GM12878 (cell line): ENCODE measurements around the gene DIPK1A. TPM values are rescaled to one million over a fixed set of nuclear protein-coding genes. Genes with fewer than 3 reads are reported as not detected.

Experiments
- ASH2L ChIP-seq: fragments of 300-600, 200-600 bp; sonication (generic); IDR thresholded peaks from 2 replicates; pipeline ENCODE4 v1.6.1; 2017; ENCODE audit warnings: low read depth, mild to moderate bottlenecking, borderline replicate concordance
- CBFB ChIP-seq: IDR thresholded peaks from 2 replicates; pipeline ENCODE4 v1.6.1; 2016; ENCODE audit warnings: antibody characterized with exemption, low read depth
- CBX5 ChIP-seq: sonication (generic); IDR thresholded peaks from 2 replicates; pipeline ENCODE4 v1.6.1; 2016; ENCODE audit warnings: low read depth, moderate library complexity, mild to moderate bottlenecking, inconsistent platforms
- CEBPB ChIP-seq, 2 experiments: fragments of 150-350 bp in 1 of 2; IDR thresholded peaks; 2 replicates each; pipeline ENCODE4 v1.6.1; 2012 to 2014; ENCODE audit warnings: low read depth in 2 of 2, low read length in 2 of 2, borderline replicate concordance in 1 of 2, inconsistent platforms in 1 of 2
- CHD4 ChIP-seq: fragments of 200-600 bp; sonication (generic); IDR thresholded peaks from 2 replicates; pipeline ENCODE4 v1.6.1; 2016; ENCODE audit warnings: mild to moderate bottlenecking
- HDAC6 ChIP-seq: fragments of 200-600 bp; sonication (generic); IDR thresholded peaks from one replicate; pipeline ENCODE4 v1.8.0; 2017; ENCODE audit warnings: antibody characterized with exemption; ENCODE audit not compliant: unreplicated experiment
- KLF5 ChIP-seq: fragments of 450-650 bp; IDR thresholded peaks from 2 replicates; pipeline ENCODE4 v1.6.1; 2014; ENCODE audit warnings: mild to moderate bottlenecking; ENCODE audit not compliant: partially characterized antibody
- MLLT1 ChIP-seq: fragments of 450-650 bp; IDR thresholded peaks from 2 replicates; pipeline ENCODE4 v1.6.1; 2016; ENCODE audit warnings: mild to moderate bottlenecking
- MYB ChIP-seq: fragments of 150-350 bp; IDR thresholded peaks from 2 replicates; pipeline ENCODE4 v1.6.1; 2014; ENCODE audit warnings: mild to moderate bottlenecking, low read depth, low read length, borderline replicate concordance
- NFYB ChIP-seq: IDR thresholded peaks from 2 replicates; pipeline ENCODE4 v1.6.1; 2011; ENCODE audit warnings: low read depth, mild to moderate bottlenecking, low read length, improper control_type of control experiment, moderate library complexity; ENCODE audit not compliant: insufficient read depth
- RAD21 ChIP-seq: IDR thresholded peaks from 2 replicates; pipeline ENCODE4 v1.6.1; 2011; ENCODE audit warnings: mild to moderate bottlenecking, low read depth, low read length, moderate library complexity; ENCODE audit not compliant: insufficient read depth
- RFX5 ChIP-seq: IDR thresholded peaks from 2 replicates; pipeline ENCODE4 v1.6.1; 2011; ENCODE audit warnings: low read depth, low read length, improper control_type of control experiment
- RUNX3 ChIP-seq: IDR thresholded peaks from 2 replicates; pipeline ENCODE4 v1.6.1; 2012; ENCODE audit warnings: low read length, inconsistent platforms
- SMC3 ChIP-seq: IDR thresholded peaks from 2 replicates; pipeline ENCODE4 v1.6.1; 2011; ENCODE audit warnings: low read length, improper control_type of control experiment, borderline replicate concordance
- STAT1 ChIP-seq: fragments of 450-650 bp; conservative IDR thresholded peaks from 2 replicates; pipeline ENCODE4 v1.6.1; 2014; ENCODE audit warnings: antibody characterized with exemption, mild to moderate bottlenecking
- TBL1XR1 ChIP-seq: IDR thresholded peaks from 2 replicates; pipeline ENCODE4 v1.6.1; 2012; ENCODE audit warnings: low read depth, low read length, improper control_type of control experiment
- YY1 ChIP-seq: IDR thresholded peaks from 2 replicates; pipeline ENCODE4 v1.6.1; 2011; ENCODE audit warnings: low read depth, mild to moderate bottlenecking, low read length
- ZNF24 ChIP-seq: fragments of 450-650 bp; IDR thresholded peaks from 2 replicates; pipeline ENCODE4 v1.6.1; 2017; ENCODE audit warnings: antibody characterized with exemption, mild to moderate bottlenecking
- ZNF592 ChIP-seq: fragments of 450-650 bp; IDR thresholded peaks from 2 replicates; pipeline ENCODE4 v1.6.1; 2017; ENCODE audit warnings: mild to moderate bottlenecking, moderate library complexity
- polyA plus RNA-seq, 11 experiments: library from polyadenylated mRNA; depleted of rRNA in 4 of 11; unstranded in 6 of 11; stranded (reverse) in 5 of 11; fragments of >200 nt; fragmentation: Nextera tagmentation in 4 of 11; fragmentation: Illumina TruSeq in 1 of 11; extraction: Ambion mirVana in 4 of 11; extraction: Trizol in 1 of 11; gene quantifications; 1 replicate in 1 of 11; 2 replicates in 10 of 11; pipeline versions ENCODE4 v1.2.1 to v1.2.3, GENCODE V29; 2011 to 2016; ENCODE audit warnings: inconsistent platforms in 2 of 11, missing spikeins in 2 of 11, low read depth in 1 of 11
- total RNA-seq, 4 experiments: library from RNA; depleted of rRNA in 3 of 4; stranded (reverse); fragments of >200 nt in 3 of 4; fragmentation: Illumina TruSeq in 1 of 4; extraction: Trizol in 1 of 4; gene quantifications; 2 replicates each; pipeline versions ENCODE4 v1.2.1 to v1.2.3, GENCODE V29; 2013 to 2021
- TF ChIP-seq, protein P1 (sequence below): fragments of 450-650 bp; IDR thresholded peaks from 2 replicates; pipeline ENCODE4 v1.6.1; 2014; ENCODE audit warnings: mild to moderate bottlenecking
- TF ChIP-seq, protein P2 (sequence below): fragments of 450-650 bp; formaldehyde crosslinking; IDR thresholded peaks from 2 replicates; pipeline ENCODE4 v1.4.0; 2022; ENCODE audit warnings: mild to moderate bottlenecking, moderate library complexity

The DIPK1A gene
- total and polyA plus RNA-seq, 10 of the 15 experiments (the other 5 are each of a cell fraction or from before 2014, with no cell fraction given) = 4.9 to 15.0 (median 9.7) TPM

GRCh38 chr1:92817986-92818764 is 143.1 kb downstream of the DIPK1A start (continued):
- TF ChIP-seq ZNF592 (no peak), RAD21 (peak; percentile 73), KLF5 (no peak), MLLT1 (no peak), ZNF24 (no peak), NFYB (no peak), SMC3 (peak; percentile 75; the same call in 1 of the 2 replicates), RFX5 (no peak), CHD4 (no peak), RUNX3 (no peak), STAT1 (no peak), HDAC6 (no peak), YY1 (0 out of 2 replicates have a peak, but pooled peaks have one; percentile 29), ASH2L (no peak), CBFB (no peak), MYB (no peak), CEBPB (IDR thresholded peaks at IDR 0.05; ENCODE audit: borderline replicate concordance in 1 of 2, low read depth in 2 of 2, low read length in 2 of 2) (no peak), CBX5 (no peak), TBL1XR1 (no peak)
- TF ChIP-seq, protein P1, sequence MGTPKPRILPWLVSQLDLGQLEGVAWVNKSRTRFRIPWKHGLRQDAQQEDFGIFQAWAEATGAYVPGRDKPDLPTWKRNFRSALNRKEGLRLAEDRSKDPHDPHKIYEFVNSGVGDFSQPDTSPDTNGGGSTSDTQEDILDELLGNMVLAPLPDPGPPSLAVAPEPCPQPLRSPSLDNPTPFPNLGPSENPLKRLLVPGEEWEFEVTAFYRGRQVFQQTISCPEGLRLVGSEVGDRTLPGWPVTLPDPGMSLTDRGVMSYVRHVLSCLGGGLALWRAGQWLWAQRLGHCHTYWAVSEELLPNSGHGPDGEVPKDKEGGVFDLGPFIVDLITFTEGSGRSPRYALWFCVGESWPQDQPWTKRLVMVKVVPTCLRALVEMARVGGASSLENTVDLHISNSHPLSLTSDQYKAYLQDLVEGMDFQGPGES = no peak
- TF ChIP-seq, protein P2, sequence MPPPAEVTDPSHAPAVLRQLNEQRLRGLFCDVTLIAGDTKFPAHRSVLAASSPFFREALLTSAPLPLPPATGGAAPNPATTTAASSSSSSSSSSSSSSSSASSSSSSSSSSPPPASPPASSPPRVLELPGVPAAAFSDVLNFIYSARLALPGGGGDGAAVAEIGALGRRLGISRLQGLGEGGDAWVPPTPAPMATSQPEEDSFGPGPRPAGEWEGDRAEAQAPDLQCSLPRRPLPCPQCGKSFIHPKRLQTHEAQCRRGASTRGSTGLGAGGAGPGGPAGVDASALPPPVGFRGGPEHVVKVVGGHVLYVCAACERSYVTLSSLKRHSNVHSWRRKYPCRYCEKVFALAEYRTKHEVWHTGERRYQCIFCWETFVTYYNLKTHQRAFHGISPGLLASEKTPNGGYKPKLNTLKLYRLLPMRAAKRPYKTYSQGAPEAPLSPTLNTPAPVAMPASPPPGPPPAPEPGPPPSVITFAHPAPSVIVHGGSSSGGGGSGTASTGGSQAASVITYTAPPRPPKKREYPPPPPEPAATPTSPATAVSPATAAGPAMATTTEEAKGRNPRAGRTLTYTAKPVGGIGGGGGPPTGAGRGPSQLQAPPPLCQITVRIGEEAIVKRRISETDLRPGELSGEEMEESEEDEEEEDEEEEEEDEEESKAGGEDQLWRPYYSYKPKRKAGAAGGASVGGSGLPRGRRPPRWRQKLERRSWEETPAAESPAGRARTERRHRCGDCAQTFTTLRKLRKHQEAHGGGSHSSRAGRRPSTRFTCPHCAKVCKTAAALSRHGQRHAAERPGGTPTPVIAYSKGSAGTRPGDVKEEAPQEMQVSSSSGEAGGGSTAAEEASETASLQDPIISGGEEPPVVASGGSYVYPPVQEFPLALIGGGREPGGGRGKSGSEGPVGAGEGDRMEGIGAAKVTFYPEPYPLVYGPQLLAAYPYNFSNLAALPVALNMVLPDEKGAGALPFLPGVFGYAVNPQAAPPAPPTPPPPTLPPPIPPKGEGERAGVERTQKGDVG = no peak
